GM19467 (cell line): ENCODE results near the gene XYLT2.
"Not testable (repeated sequence)": the region's sequence is repeated elsewhere in the genome, so short reads cannot be mapped to it uniquely, and the experiment has no call there.

ENCODE experiments used
- ATAC-seq: cut with Tn5 transposase; IDR thresholded peaks from one replicate; pipeline ENCODE4 v1.9.1; 2021; ENCODE audit warnings: mild to moderate bottlenecking, moderate library complexity; ENCODE audit not compliant: unreplicated experiment

The XYLT2 gene

DNA sequence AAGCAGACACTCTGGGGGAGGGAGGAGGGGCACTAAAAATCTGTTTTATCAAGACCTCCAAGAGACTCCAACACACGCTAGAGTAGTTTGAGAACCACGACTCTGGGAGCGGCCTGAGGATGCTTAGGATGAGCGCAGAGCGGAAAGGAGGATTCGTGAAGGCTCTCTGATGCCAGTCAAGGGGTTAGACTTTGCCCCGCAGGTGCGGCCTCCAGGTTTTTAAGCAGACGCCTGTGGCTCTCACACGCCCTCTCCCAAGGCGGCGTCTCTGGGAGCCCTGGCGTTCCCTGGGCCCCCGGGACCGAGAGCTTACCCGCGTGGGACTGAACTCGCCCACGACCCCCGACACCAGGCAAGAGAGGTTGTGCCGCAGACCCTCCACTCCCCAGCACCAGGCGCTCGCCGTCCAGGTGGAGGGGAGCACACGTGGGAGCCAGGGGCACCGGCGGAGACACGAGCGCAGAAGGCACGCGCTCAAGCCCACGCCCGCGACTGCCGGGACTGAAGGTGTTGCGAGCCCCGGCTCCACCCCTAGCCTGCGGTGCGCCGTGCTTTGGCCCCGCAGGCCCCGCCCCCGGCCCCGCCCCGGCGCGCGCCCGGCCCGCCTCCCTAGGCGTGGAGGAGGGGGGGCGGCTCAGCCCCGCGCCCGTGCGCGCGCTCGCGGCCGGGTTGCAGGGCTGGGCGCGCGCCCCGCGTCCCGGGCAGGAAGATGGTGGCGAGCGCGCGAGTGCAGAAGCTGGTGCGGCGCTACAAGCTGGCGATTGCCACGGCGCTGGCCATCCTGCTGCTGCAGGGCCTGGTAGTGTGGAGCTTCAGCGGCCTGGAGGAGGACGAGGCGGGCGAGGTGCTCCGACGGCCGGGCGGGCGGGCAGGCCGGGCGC, at the start of gene XYLT2:
Gene XYLT2, plus strand, starts transcription at position 695 of the 881 bp plus-strand sequence. Its CDS starts 15 bp downstream, at position 710.
- ATAC-seq, result peak; percentile 55

- no peak for ATAC-seq
Observed at GRCh38 chr17:50297407-50297865, 48.5 kb upstream of the XYLT2 start.

GRCh38 chr17:50298018-50298417, 47.9 kb upstream of the XYLT2 start:
- ATAC-seq, result no peak

- ATAC-seq, result no peak
Observed at GRCh38 chr17:50299776-50300175, 46.1 kb upstream of the XYLT2 start.

GRCh38 chr17:50300824-50301223, 45.1 kb upstream of the XYLT2 start:
- ATAC-seq, result not testable (repeated sequence)

- ATAC-seq, result no peak
Observed at GRCh38 chr17:50301891-50302584, 43.9 kb upstream of the XYLT2 start.

- ATAC-seq, result no peak
Observed at GRCh38 chr17:50303051-50303450, 42.9 kb upstream of the XYLT2 start.

GRCh38 chr17:50303596-50303995, 42.3 kb upstream of the XYLT2 start:
- no peak for ATAC-seq

DNA sequence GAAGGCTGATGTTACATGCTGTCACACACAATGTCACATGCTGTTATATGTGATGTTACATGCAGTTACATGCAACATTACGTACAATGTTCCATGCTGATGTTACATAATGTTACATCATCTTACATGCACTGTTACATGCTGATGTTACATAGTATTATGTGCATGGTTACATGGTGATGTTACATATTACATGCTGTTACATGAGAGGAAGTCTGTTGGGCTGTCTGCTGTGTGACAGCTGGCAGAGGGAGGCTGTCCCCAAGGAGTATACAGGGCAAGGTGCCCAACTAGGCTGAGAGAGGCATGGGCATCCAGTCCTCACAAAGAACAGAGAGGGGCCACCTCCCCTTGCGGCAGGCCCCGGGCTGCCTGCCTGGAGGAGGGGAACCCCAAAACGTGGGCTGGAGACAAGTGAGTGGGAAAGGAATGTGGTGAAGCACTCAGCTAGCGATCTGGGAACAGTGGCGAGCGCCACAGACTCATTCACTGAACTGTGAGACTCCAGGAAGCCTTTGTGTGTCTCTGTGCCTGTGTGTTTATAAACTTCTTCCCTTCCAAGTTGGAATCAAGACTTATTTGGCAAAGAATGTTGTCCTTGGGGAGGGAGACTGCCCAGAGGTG, 41.0 kb upstream of the XYLT2 start:
- ATAC-seq, result no peak

DNA sequence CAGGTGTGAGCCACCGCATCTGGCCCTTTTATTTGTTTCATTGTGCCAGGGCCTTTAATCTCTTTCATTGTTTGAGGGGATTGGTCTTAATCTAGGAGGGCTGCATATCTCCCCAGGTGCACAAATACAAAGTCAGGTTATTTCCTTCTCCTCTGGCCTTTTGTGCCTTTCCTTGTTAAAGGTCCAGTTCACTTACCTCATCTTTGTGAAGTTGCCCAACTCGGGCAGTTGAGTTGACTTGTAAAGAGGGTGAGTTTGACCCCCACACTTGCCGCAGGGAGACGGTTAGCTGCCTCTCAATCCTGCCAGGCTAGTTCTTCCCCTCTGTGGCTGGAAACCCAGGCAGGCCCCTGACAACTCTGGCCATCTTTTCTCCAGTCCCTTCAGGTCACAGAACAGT, 38.3 kb upstream of the XYLT2 start:
- ATAC-seq, result no peak

- ATAC-seq, result no peak
Observed at GRCh38 chr17:50308666-50309065, 37.3 kb upstream of the XYLT2 start.

DNA sequence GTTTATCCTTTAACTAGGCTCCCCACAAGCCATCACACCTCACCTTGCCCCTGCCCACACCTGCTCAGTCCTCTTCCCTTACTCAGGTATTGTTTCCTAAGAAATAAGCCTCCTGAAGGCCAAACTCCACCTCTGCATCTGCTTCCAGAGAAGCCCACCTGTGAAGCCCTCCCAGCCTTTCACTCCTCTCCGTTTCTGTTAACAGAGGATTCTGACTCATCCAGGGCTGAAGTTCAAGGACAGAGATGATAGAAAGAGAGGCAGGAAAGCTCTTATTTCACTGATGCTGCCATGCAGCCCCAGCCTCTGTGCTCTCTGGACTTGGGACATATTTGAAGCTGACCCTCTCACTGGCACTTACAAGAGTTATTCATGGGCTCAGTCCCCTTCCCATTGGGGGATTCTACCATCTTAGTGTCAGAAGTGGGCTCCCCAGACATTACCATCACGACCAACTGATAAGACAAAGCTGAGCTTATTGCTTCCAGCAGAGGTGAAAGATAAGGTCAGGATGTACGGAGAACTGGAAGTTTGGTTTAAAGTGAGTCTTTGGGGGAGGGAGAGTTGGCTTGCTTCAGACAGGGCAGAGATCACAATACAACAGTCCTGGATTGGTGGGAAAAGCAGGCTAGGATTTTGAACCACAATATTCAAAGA, 35.3 kb upstream of the XYLT2 start:
- no peak for ATAC-seq

GRCh38 chr17:50311112-50311460, 34.8 kb upstream of the XYLT2 start:
- ATAC-seq, result peak; percentile 48

- peak; percentile 9 for ATAC-seq
Observed at GRCh38 chr17:50311483-50311882, 34.4 kb upstream of the XYLT2 start.

DNA sequence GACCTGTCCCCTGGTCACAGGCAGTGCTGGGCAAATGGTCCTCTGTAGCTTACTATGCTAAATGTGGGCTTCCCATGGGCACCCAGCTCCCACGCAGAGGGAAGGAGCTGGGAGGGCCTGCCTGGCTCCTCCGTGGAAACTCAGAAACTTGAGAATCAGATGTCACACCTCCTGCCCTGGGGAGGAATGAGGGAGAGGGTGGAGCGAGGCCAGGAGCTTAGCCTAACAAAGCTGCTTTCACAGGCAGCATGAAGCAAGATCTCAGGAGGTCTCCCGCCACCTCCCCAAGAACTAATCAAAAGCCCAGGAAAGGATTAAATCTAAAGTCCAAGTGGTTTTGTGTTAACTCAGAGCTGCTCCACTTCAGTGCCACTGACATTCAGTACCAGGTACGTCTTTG, 33.6 kb upstream of the XYLT2 start:
- no peak for ATAC-seq

- no peak for ATAC-seq
Observed at GRCh38 chr17:50314456-50315011, 31.4 kb upstream of the XYLT2 start.

- no peak for ATAC-seq
Observed at GRCh38 chr17:50316016-50316587, 29.8 kb upstream of the XYLT2 start.

DNA sequence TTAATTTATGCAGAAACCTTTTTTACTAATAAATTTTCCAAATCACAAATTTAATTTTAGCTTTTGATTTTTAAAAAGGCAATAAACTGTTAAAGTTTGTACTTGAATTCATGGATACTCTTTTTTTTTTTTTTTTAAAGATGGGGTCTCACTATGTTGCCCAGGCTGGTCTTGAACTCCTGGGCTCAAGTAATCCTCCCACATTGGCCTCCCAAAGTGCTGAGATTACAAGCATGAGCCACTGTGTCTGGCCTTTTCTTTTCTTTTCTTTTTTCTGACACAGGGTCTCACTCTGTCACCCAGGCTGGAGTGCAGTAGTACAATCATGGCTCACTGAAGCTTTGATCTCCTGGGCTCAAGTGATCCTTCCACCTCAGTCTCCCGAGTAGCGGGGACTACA, 29.3 kb upstream of the XYLT2 start:
- not testable (repeated sequence) for ATAC-seq

DNA sequence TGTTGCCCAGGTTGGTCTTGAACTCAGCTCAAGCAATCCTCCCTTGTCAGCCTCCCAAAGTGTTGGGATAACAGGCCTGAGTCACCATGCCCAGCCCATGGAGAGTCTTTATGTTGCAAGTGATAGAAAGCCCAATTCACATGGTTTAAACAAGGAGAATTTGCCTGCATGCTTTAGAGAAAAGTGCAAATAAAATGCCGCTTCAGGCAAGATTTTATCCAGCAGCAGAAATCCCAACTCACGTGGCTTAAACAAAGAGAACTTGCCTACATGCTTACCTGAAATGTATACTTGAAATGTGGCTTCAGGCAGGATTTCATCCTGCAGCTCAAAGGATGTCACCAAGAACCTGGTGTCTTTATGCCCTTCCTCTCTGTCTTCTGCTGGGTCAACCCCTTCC, 28.8 kb upstream of the XYLT2 start:
- ATAC-seq, result no peak

DNA sequence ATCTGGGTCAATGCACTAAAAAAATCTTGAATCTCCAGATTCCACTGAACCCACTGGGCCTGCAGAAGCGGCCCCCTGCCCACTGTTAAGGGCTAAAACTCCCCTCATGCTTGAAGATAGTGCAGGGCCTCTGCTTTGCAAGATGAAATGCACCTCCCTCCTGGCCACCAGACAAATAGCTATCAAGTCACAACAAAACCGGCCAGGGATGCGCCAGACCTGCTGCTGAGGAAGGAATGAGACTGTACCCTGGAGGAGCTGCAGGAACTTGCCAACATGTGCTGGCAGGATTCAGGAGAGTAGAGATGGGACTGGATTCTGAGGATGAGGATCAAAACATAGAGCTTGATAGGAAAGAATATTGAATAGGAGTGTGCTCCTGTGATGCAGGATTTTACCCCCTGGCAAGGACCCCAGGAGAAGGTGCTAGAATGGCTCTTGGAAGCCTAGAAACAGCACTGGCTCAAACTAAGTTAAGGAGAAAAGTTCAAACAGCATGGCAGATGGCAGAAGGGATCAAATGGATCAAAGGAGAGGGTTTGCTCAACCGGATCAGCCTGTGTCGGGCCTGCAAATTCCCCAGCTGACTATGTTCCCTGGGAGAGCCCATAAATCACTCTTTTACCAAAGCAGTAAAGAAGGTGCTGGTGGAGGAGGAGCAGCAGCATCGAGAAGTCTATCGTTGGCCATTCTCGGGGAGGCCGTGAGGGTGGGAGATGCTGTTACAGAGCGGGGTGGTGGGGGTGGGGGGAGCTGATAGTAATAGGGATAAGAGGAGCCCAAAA, 27.2 kb upstream of the XYLT2 start:
- no peak for ATAC-seq
